Colonic mucosa (tissue), 4 donors: ENCODE measurements around the gene MMP15. TPM values are rescaled to one million over a fixed set of nuclear protein-coding genes. Genes with fewer than 3 reads are reported as not detected.

ENCODE experiments used
- DNase-seq: peaks from one replicate; pipeline ENCODE4 v3.0.0-alpha.2; 2020
- H3K27ac ChIP-seq: fragments of 200-600 bp; one replicate; pipeline ENCODE4 v1.8.0; 2021
- H3K27me3 ChIP-seq: fragments of 200-600 bp; one replicate; pipeline ENCODE4 v1.8.0; 2021
- H3K36me3 ChIP-seq: fragments of 200-600 bp; one replicate; pipeline ENCODE4 v1.8.0; 2021
- H3K4me1 ChIP-seq: fragments of 200-600 bp; one replicate; pipeline ENCODE4 v1.8.0; 2021; ENCODE audit warnings: mild to moderate bottlenecking
- H3K4me3 ChIP-seq: fragments of 200-600 bp; one replicate; pipeline ENCODE4 v1.8.0; 2021
- H3K9ac ChIP-seq, 2 donors: one replicate each; pipeline ENCODE4 v1.7.0; 2013; ENCODE audit warnings: control low read depth in 2 of 2, low read depth in 2 of 2, low read length in 2 of 2
- H3K9me3 ChIP-seq: fragments of 200-600 bp; one replicate; pipeline ENCODE4 v1.8.0; 2021
- CTCF ChIP-seq: fragments of 200-600 bp; IDR thresholded peaks from one replicate; pipeline ENCODE4 v1.8.0; 2022; ENCODE audit warnings: antibody characterized with exemption, mild to moderate bottlenecking
- intact Hi-C: fragments of 100-400 bp; cut with DNase I; formaldehyde crosslinking; loops from one replicate; pipeline ENCODE4 v1.14.1; 2022
- total RNA-seq, 2 donors: library from RNA; stranded (reverse); fragmentation: NEBNext Ultra II Directional in 1 of 2; extraction: Animal tissue kit (Norgen Biotek cat#: 25700) in 1 of 2; gene quantifications; one replicate each; pipeline ENCODE4 v1.2.1, GENCODE V29; 2021
- donor health status: healthy.
- donor health status: DM: no; HTN: no; CAD: no.
- donor health status: DM: no; HTN: no; CAD: no.

Gene MMP15
- total RNA-seq, 2 donors from 2014 or later, result 79.2 to 126 TPM

GRCh38 chr16:58040496-58040846, 14.9 kb downstream of the MMP15 start:
- TF ChIP-seq CTCF, result no peak
- H3K9me3 ChIP-seq, result no peaks in the 10 kb centered on the region
- no peaks in the 10 kb centered on the region for H3K4me1 ChIP-seq
- H3K4me3 ChIP-seq, result no peak overlapping the region
- peaks cover 3% of the 10 kb centered on the region for H3K36me3 ChIP-seq
- H3K27ac ChIP-seq, result no peak overlapping the region
- H3K27me3 ChIP-seq, result no peaks in the 10 kb centered on the region
- intact Hi-C loops, result no loop called here
- H3K9ac ChIP-seq, result no peak overlapping the region
- DNase-seq, result no peak

- TF ChIP-seq CTCF, result no peak
- Histone ChIP-seq H3K27ac (no peak overlapping the region), H3K9ac (no peak overlapping the region), H3K9me3 (no peaks in the 10 kb centered on the region), H3K27me3 (no peaks in the 10 kb centered on the region), H3K4me1 (no peaks in the 10 kb centered on the region), H3K4me3 (no peak overlapping the region), H3K36me3 (peaks cover 3% of the 10 kb centered on the region)
- no peak for DNase-seq
- intact Hi-C loops, result no loop called here
These were observed 15.5 kb downstream of the MMP15 start for GRCh38 chr16:58040945-58041627.

DNA sequence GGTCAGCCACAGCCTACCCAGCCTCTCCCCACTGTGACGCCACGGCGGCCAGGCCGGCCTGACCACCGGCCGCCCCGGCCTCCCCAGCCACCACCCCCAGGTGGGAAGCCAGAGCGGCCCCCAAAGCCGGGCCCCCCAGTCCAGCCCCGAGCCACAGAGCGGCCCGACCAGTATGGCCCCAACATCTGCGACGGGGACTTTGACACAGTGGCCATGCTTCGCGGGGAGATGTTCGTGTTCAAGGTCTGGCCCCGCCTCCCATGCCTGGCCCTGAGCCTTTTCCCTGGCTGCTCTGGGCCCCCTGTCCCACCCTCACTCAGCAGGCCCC, 16.0 kb downstream of the MMP15 start:
- DNase-seq, result no peak
- H3K4me3 ChIP-seq, result no peak overlapping the region
- no peaks in the 10 kb centered on the region for H3K4me1 ChIP-seq
- no peak for TF ChIP-seq CTCF
- peaks cover 3% of the 10 kb centered on the region for H3K36me3 ChIP-seq
- H3K27ac ChIP-seq, result no peak overlapping the region
- H3K9me3 ChIP-seq, result no peaks in the 10 kb centered on the region
- H3K27me3 ChIP-seq, result no peaks in the 10 kb centered on the region
- intact Hi-C loops, result no loop called here
- no peak overlapping the region for H3K9ac ChIP-seq

- H3K4me3 ChIP-seq, result no peak overlapping the region
- no peak overlapping the region for H3K9ac ChIP-seq
- TF ChIP-seq CTCF, result no peak
- no peak overlapping the region for H3K27ac ChIP-seq
- H3K27me3 ChIP-seq, result no peaks in the 10 kb centered on the region
- H3K4me1 ChIP-seq, result no peaks in the 10 kb centered on the region
- no peak for DNase-seq
- H3K36me3 ChIP-seq, result peaks cover 3% of the 10 kb centered on the region
- no peaks in the 10 kb centered on the region for H3K9me3 ChIP-seq
- intact Hi-C loops, result no loop called here
These were observed 16.7 kb downstream of the MMP15 start for GRCh38 chr16:58042001-58042885.

- no peak overlapping the region for H3K9ac ChIP-seq
- no peak overlapping the region for H3K27ac ChIP-seq
- H3K4me1 ChIP-seq, result no peaks in the 10 kb centered on the region
- DNase-seq, result no peak
- H3K36me3 ChIP-seq, result peaks cover 3% of the 10 kb centered on the region
- no peak overlapping the region for H3K4me3 ChIP-seq
- H3K9me3 ChIP-seq, result no peaks in the 10 kb centered on the region
- intact Hi-C loops, result no loop called here
- no peaks in the 10 kb centered on the region for H3K27me3 ChIP-seq
- TF ChIP-seq CTCF, result no peak
These were observed 17.4 kb downstream of the MMP15 start for GRCh38 chr16:58042886-58043515.
